HCT116 (cell line): ENCODE data around the gene STK35. TPM values are rescaled to one million over a fixed set of nuclear protein-coding genes. Genes with fewer than 3 reads are reported as not detected.

ENCODE experiments used
- ATAC-seq: fragments of 200-7000 bp; cut with Tn5 transposase; 2 replicates; pipeline ENCODE4 v1.9.1; 2020; ENCODE audit warnings: mild to moderate bottlenecking, moderate library complexity
- BruUV-seq: library from RNA; stranded (reverse); fragments of 400-500 nt; replicated peaks from 2 replicates; lab custom pipeline; 2021; lab: Mats Ljungman, UMichigan
- CTCF ChIA-PET: fragments of 300-600 bp; sonication (Branson Sonifier 250); formaldehyde crosslinking; loops from one replicate; lab custom pipeline; 2021; ENCODE audit warnings: antibody characterized with exemption; lab: Charles Lee
- POLR2A ChIA-PET: fragments of 300-600, 350-600 bp; sonication (Branson Sonifier 250); formaldehyde crosslinking; loops from one replicate; lab custom pipeline; 2021; ENCODE audit warnings: antibody characterized with exemption; lab: Charles Lee
- RAD21 ChIA-PET, 2 experiments: fragments of 300-600 bp; sonication (Branson Sonifier 250); formaldehyde crosslinking; loops; one replicate each; lab custom pipeline; 2023; ENCODE audit warnings: low total read pairs in 2 of 2; ENCODE audit not compliant: uncharacterized antibody in 2 of 2, unreplicated experiment in 2 of 2, low non-redundant PET in 1 of 2; lab: Charles Lee
- DNase-seq: peaks from one replicate; pipeline ENCODE4 v3.0.0-alpha.2; 2010; ENCODE audit warnings: low read depth, low spot score
- H2AFZ ChIP-seq: fragments of 200-600 bp; shearing (Covaris generic), sonication (generic); 2 replicates; pipeline ENCODE4 v1.6.1; 2017; ENCODE audit warnings: low read depth, mixed run types, mixed read lengths, antibody characterized with exemption, low read length; ENCODE audit not compliant: poor library complexity, severe bottlenecking
- H3K27ac ChIP-seq: 2 replicates; pipeline ENCODE4 v1.5.1; 2012; ENCODE audit warnings: low read depth, low read length
- H3K27me3 ChIP-seq: fragments of 200-600 bp; sonication (generic); 2 replicates; pipeline ENCODE4 v1.6.1; 2016; ENCODE audit warnings: mixed run types, low read length, mixed read lengths; ENCODE audit not compliant: insufficient read depth
- H3K36me3 ChIP-seq, 2 experiments: fragments of 200-500 bp in 1 of 2; fragments of 200-600 bp in 1 of 2; sonication (Bioruptor generic) in 1 of 2; sonication (generic) in 1 of 2; 2 replicates each; pipeline versions ENCODE4 v1.5.1 to v1.6.1; 2014 to 2016; ENCODE audit warnings: low read length in 2 of 2, inconsistent platforms in 1 of 2, mixed read lengths in 1 of 2, mixed run types in 1 of 2; ENCODE audit not compliant: insufficient read depth in 2 of 2, control insufficient read depth in 1 of 2
- H3K4me1 ChIP-seq, 2 experiments: fragments of 200-600 bp in 1 of 2; sonication (generic) in 1 of 2; 2 replicates each; pipeline versions ENCODE4 v1.5.1 to v1.6.1; 2012 to 2017; ENCODE audit warnings: low read length in 2 of 2, inconsistent platforms in 1 of 2, mild to moderate bottlenecking in 1 of 2, mixed read lengths in 1 of 2, mixed run types in 1 of 2, moderate library complexity in 1 of 2; ENCODE audit not compliant: insufficient read depth in 2 of 2, control insufficient read depth in 1 of 2
- H3K4me2 ChIP-seq: fragments of 200-600 bp; sonication (generic); 2 replicates; pipeline ENCODE4 v1.6.1; 2017; ENCODE audit warnings: mixed run types, low read length, mixed read lengths
- H3K4me3 ChIP-seq, 2 experiments: fragments of 200-600 bp in 1 of 2; sonication (generic) in 1 of 2; replicated peaks in 1 of 2; 2 replicates each; pipeline ENCODE4 v1.5.1; 2011 to 2016; ENCODE audit warnings: low read length in 2 of 2, control low read depth in 1 of 2, low read depth in 1 of 2, mild to moderate bottlenecking in 1 of 2, mixed read lengths in 1 of 2, mixed run types in 1 of 2
- H3K79me2 ChIP-seq: fragments of 200-600 bp; sonication (generic); 2 replicates; pipeline ENCODE4 v1.6.1; 2017; ENCODE audit warnings: mild to moderate bottlenecking, mixed run types, low read length, moderate library complexity, mixed read lengths; ENCODE audit not compliant: insufficient read depth
- H3K9ac ChIP-seq: fragments of 200-600 bp; sonication (generic); 2 replicates; pipeline ENCODE4 v1.6.1; 2016; ENCODE audit warnings: low read length, mixed read lengths
- H3K9me2 ChIP-seq: fragments of 200-600 bp; sonication (generic), shearing (Covaris generic); 2 replicates; pipeline ENCODE4 v1.6.1; 2017; ENCODE audit warnings: mixed run types, mild to moderate bottlenecking, moderate library complexity; ENCODE audit not compliant: insufficient read depth
- H3K9me3 ChIP-seq, 2 experiments: fragments of 200-500 bp in 1 of 2; fragments of 200-600 bp in 1 of 2; sonication (Bioruptor generic) in 1 of 2; sonication (generic) in 1 of 2; 2 replicates each; pipeline ENCODE4 v1.6.1; 2014 to 2017; ENCODE audit warnings: low read length in 2 of 2, mixed read lengths in 2 of 2, inconsistent platforms in 1 of 2, low read depth in 1 of 2, mild to moderate bottlenecking in 1 of 2, mixed run types in 1 of 2, moderate library complexity in 1 of 2; ENCODE audit not compliant: control insufficient read depth in 1 of 2, insufficient read depth in 1 of 2
- H4K20me1 ChIP-seq: fragments of 200-600 bp; sonication (generic), shearing (Covaris generic); 2 replicates; pipeline ENCODE4 v1.6.1; 2017; ENCODE audit warnings: mixed run types, mild to moderate bottlenecking, moderate library complexity; ENCODE audit not compliant: insufficient read depth
- CEBPB ChIP-seq: IDR thresholded peaks from 2 replicates; pipeline ENCODE4 v1.6.1; 2012; ENCODE audit warnings: low read depth
- POLR2A ChIP-seq: IDR thresholded peaks from 2 replicates; pipeline ENCODE4 v1.7.0; 2011; ENCODE audit warnings: borderline replicate concordance; ENCODE audit not compliant: insufficient read depth, insufficient read length; ENCODE audit errors: extremely low read depth
- ZFX ChIP-seq: fragments of 450-650 bp; IDR thresholded peaks from 2 replicates; pipeline ENCODE4 v1.6.1; 2017
- intact Hi-C: fragments of 100-400 bp; cut with micrococcal nuclease; formaldehyde crosslinking; loops from 2 replicates; pipeline ENCODE4 v1.10.0; 2022
- total RNA-seq: library from RNA; stranded (reverse); gene quantifications from one replicate; pipeline ENCODE4 v1.2.1, GENCODE V29; 2021; ENCODE audit not compliant: unreplicated experiment
- TF ChIP-seq, protein P1 (sequence below): IDR thresholded peaks from 2 replicates; pipeline ENCODE4 v1.6.1; 2011; ENCODE audit warnings: mild to moderate bottlenecking, low read length, moderate library complexity; ENCODE audit not compliant: insufficient replicate concordance; ENCODE audit errors: extremely low read depth

The STK35 gene
- total RNA-seq, 1 experiment from 2014 or later = 32.8 TPM

DNA sequence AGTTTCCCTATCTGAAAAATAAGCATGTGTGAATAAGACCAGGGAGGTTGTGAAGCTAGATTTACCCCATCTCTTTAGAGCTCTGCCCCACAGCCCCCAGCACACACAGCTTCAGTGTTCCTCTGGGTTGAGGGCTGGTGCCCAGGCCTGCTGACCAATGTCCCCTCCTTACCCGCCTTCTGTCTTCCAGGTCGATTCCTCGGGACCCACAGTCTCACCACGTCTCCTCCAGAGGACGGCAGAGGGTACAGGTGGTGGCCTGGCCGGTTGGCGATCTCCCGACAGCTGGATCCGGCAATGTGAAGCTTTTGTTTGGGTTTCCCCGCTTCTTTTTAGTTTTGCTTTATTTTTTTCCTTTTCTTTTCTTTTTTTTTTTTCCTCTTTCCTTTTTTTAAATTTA, 42.0 kb downstream of the STK35 start:
- Histone ChIP-seq H3K9me3 (no peaks in the 10 kb centered on the region), H3K4me3 (no peak overlapping the region), H3K36me3 (no peaks in the 10 kb centered on the region; a peak in 1 of 4 replicates), H3K4me1 (no peaks in the 10 kb centered on the region), H3K4me2 (no peak overlapping the region), H3K9me2 (no peaks in the 10 kb centered on the region), H4K20me1 (0 out of 2 replicates have a peak, but pooled peaks cover 4% of the 10 kb centered on the region), H3K27ac (no peak overlapping the region), H3K27me3 (no peaks in the 10 kb centered on the region), H3K79me2 (peaks cover 35% of the 10 kb centered on the region; the same call in 1 of the 2 replicates), H2AFZ (no peak overlapping the region), H3K9ac (no peak overlapping the region)
- CTCF ChIA-PET = no interaction called here
- RAD21 ChIA-PET = no interaction called here
- POLR2A ChIA-PET = no interaction called here
- ATAC-seq (no peak), DNase-seq (no peak)
- BruUV-seq = no TSS peak
- TF ChIP-seq POLR2A = no peak
- TF ChIP-seq, protein P1, sequence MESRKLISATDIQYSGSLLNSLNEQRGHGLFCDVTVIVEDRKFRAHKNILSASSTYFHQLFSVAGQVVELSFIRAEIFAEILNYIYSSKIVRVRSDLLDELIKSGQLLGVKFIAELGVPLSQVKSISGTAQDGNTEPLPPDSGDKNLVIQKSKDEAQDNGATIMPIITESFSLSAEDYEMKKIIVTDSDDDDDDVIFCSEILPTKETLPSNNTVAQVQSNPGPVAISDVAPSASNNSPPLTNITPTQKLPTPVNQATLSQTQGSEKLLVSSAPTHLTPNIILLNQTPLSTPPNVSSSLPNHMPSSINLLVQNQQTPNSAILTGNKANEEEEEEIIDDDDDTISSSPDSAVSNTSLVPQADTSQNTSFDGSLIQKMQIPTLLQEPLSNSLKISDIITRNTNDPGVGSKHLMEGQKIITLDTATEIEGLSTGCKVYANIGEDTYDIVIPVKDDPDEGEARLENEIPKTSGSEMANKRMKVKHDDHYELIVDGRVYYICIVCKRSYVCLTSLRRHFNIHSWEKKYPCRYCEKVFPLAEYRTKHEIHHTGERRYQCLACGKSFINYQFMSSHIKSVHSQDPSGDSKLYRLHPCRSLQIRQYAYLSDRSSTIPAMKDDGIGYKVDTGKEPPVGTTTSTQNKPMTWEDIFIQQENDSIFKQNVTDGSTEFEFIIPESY = no peak
- intact Hi-C loops = no loop called here

- ATAC-seq = peak; percentile 34; the same call in 1 of the 2 replicates
- Histone ChIP-seq H3K27ac (no peak overlapping the region), H3K36me3 (no peaks in the 10 kb centered on the region; a peak in 1 of 4 replicates), H3K4me1 (no peaks in the 10 kb centered on the region), H3K9ac (no peak overlapping the region), H4K20me1 (0 out of 2 replicates have a peak, but pooled peaks cover 4% of the 10 kb centered on the region), H3K4me2 (no peak overlapping the region), H2AFZ (no peak overlapping the region), H3K9me2 (no peaks in the 10 kb centered on the region), H3K79me2 (peaks cover 23% of the 10 kb centered on the region; the same call in 1 of the 2 replicates), H3K27me3 (no peaks in the 10 kb centered on the region), H3K9me3 (no peaks in the 10 kb centered on the region), H3K4me3 (no peak overlapping the region)
- RAD21 ChIA-PET = no interaction called here
- intact Hi-C loops = no loop called here
- POLR2A ChIA-PET = no interaction called here
- TSS peak; percentile 12 for BruUV-seq
- no peak for DNase-seq
- CTCF ChIA-PET = no interaction called here
- TF ChIP-seq POLR2A = no peak
- no peak for TF ChIP-seq CEBPB
- TF ChIP-seq ZFX = no peak
These were observed 43.2 kb downstream of the STK35 start for GRCh38 chr20:2144850-2145249.
